HepG2 (cell line): ENCODE data around the gene ARL2. TPM values are rescaled to one million over a fixed set of nuclear protein-coding genes. Genes with fewer than 3 reads are reported as not detected.
A peak's percentile ranks its signal among the peaks of the same experiment; 100 is the strongest.

Source experiments
- ATAC-seq: fragments of 200-7000 bp; cut with Tn5 transposase; 3 replicates; pipeline ENCODE4 v1.9.1; 2020; ENCODE audit warnings: mild to moderate bottlenecking, moderate library complexity
- BruUV-seq: library from RNA; stranded (reverse); fragments of 400-500 nt; replicated peaks from 2 replicates; lab custom pipeline; 2021; lab: Mats Ljungman, UMichigan
- CTCF ChIA-PET: fragments of 300-600 bp; formaldehyde crosslinking; extraction: SDS; loops from one replicate; lab custom pipeline; 2021; ENCODE audit warnings: low total read pairs, inconsistent platforms, low intra/inter-chr PET ratio; lab: Yijun Ruan, JAX
- POLR2A ChIA-PET: fragments of 350-600 bp; sonication (Branson Sonifier 250); formaldehyde crosslinking; loops from one replicate; lab custom pipeline; 2020; ENCODE audit warnings: antibody characterized with exemption, inconsistent platforms; lab: Yijun Ruan, JAX
- DNase-seq: peaks from one replicate; pipeline ENCODE4 v3.0.0-alpha.2; 2015; ENCODE audit warnings: low spot score
- FAIRE-seq: peaks from 3 replicates; lab custom pipeline; 2011; peaks lifted over from hg19 to GRCh38; lab: Jason Lieb, UNC
- H2AFZ ChIP-seq: one replicate; pipeline ENCODE4 v1.6.1; 2011; ENCODE audit warnings: low read length, inconsistent platforms
- H3K27ac ChIP-seq: fragments of 300-600 bp; 3 replicates; pipeline ENCODE4 v1.8.0; 2011; ENCODE audit warnings: mixed run types, mild to moderate bottlenecking, mixed read lengths, low read length, inconsistent platforms; ENCODE audit not compliant: insufficient read depth; ENCODE audit errors: extremely low read length
- H3K27me3 ChIP-seq, 2 experiments: fragments of 200-600 bp in 1 of 2; 2 replicates in 1 of 2; 3 replicates in 1 of 2; pipeline versions ENCODE4 v1.6.0 to v1.8.0; 2011; ENCODE audit warnings: low read length in 2 of 2, mild to moderate bottlenecking in 2 of 2, moderate library complexity in 2 of 2, inconsistent platforms in 1 of 2; ENCODE audit not compliant: insufficient read depth in 2 of 2, control insufficient read depth in 1 of 2
- H3K36me3 ChIP-seq, 2 experiments: fragments of 200-600 bp in 1 of 2; replicated peaks in 1 of 2; 2 replicates in 1 of 2; 3 replicates in 1 of 2; pipeline versions ENCODE4 v1.5.1 to v1.8.0; 2011; ENCODE audit warnings: low read length in 2 of 2, inconsistent platforms in 1 of 2; ENCODE audit not compliant: insufficient read depth in 2 of 2, control insufficient read depth in 1 of 2
- H3K4me1 ChIP-seq: 2 replicates; pipeline ENCODE4 v1.5.1; 2012; ENCODE audit warnings: low read length, inconsistent platforms; ENCODE audit not compliant: insufficient read depth
- H3K4me2 ChIP-seq: 2 replicates; pipeline ENCODE4 v1.6.0; 2011; ENCODE audit warnings: low read depth, low read length, inconsistent platforms
- H3K4me3 ChIP-seq, 3 experiments: fragments of 200-600 bp in 1 of 3; sonication (generic), shearing (Covaris generic) in 1 of 3; replicated peaks in 1 of 3; 2 replicates each; pipeline ENCODE4 v1.5.1; 2011 to 2016; ENCODE audit warnings: low read length in 3 of 3, inconsistent platforms in 2 of 3, low read depth in 2 of 3, mild to moderate bottlenecking in 2 of 3, control low read depth in 1 of 3, mixed read lengths in 1 of 3; ENCODE audit not compliant: insufficient read depth in 1 of 3
- H3K79me2 ChIP-seq: one replicate; pipeline ENCODE4 v1.6.1; 2011; ENCODE audit warnings: low read length, inconsistent platforms; ENCODE audit not compliant: insufficient read depth
- H3K9ac ChIP-seq: 2 replicates; pipeline ENCODE4 v1.6.0; 2011; ENCODE audit warnings: mild to moderate bottlenecking, low read depth, low read length, inconsistent platforms; ENCODE audit not compliant: insufficient read depth
- H3K9me3 ChIP-seq: 2 replicates; pipeline ENCODE4 v1.5.1; 2012; ENCODE audit warnings: mild to moderate bottlenecking, low read length
- H4K20me1 ChIP-seq: 2 replicates; pipeline ENCODE4 v1.6.0; 2011; ENCODE audit warnings: inconsistent platforms, mild to moderate bottlenecking, low read length, moderate library complexity; ENCODE audit not compliant: insufficient read depth
- CTCF ChIP-seq: sonication (generic); formaldehyde crosslinking; IDR thresholded peaks from 2 replicates; pipeline ENCODE4 v1.5.0; 2020; ENCODE audit warnings: mild to moderate bottlenecking, missing genetic modification reagents, moderate library complexity
- IKZF5 ChIP-seq: IDR thresholded peaks from 2 replicates; pipeline ENCODE4 v1.6.1; 2018; ENCODE audit warnings: missing genetic modification reagents, mild to moderate bottlenecking, missing compliant biosample characterization
- SOX6 ChIP-seq, 2 experiments: fragments of 450-650 bp in 1 of 2; sonication (generic) in 1 of 2; formaldehyde crosslinking in 1 of 2; IDR thresholded peaks; 2 replicates each; pipeline versions ENCODE4 v1.4.0 to v1.6.1; 2017 to 2020; ENCODE audit warnings: antibody characterized with exemption in 1 of 2, mild to moderate bottlenecking in 1 of 2, missing genetic modification reagents in 1 of 2
- ZFP62 ChIP-seq: sonication (generic); formaldehyde crosslinking; IDR thresholded peaks from 2 replicates; pipeline ENCODE4 v1.4.0; 2020; ENCODE audit warnings: missing genetic modification reagents
- ZNF570 ChIP-seq: sonication (generic); formaldehyde crosslinking; IDR thresholded peaks from 2 replicates; pipeline ENCODE4 v1.4.0; 2020; ENCODE audit warnings: mild to moderate bottlenecking, missing genetic modification reagents, borderline replicate concordance
- WGBS: methylation state at CpG from one replicate; pipeline ENCODE4 v1.1.6; 2017; ENCODE audit warnings: low lambda C conversion rate; 5-methylcytosine and 5-hydroxymethylcytosine counted together
- in situ Hi-C: cut with HindIII; loops from 2 replicates; pipeline ENCODE4 v1.10.0; 2017; ENCODE audit warnings: low pct_unique_long_range_greater_than_20kb; ENCODE audit not compliant: extremely low pct_ligation_motif_present
- intact Hi-C: fragments of 100-400 bp; cut with micrococcal nuclease; formaldehyde crosslinking; loops from one replicate; pipeline ENCODE4 v1.10.0; 2022; ENCODE audit not compliant: unreplicated experiment
- polyA plus RNA-seq, 8 experiments: library from polyadenylated mRNA; depleted of rRNA in 3 of 8; stranded (reverse) in 7 of 8; unstranded in 1 of 8; fragments of >200 nt; fragmentation: Illumina TruSeq in 4 of 8; extraction: Trizol in 4 of 8; gene quantifications; 2 replicates each; pipeline versions ENCODE4 v1.2.1 to v1.2.3, GENCODE V29; 2011 to 2016; ENCODE audit warnings: low read depth in 4 of 8, missing spikeins in 1 of 8, mixed read lengths in 1 of 8; ENCODE audit not compliant: insufficient read depth in 1 of 8
- total RNA-seq, 5 experiments: library from RNA; depleted of rRNA; stranded (reverse); fragments of >200 nt; fragmentation: Illumina TruSeq; extraction: Trizol; gene quantifications; 2 replicates each; pipeline ENCODE4 v1.2.3, GENCODE V29; 2016; ENCODE audit warnings: low read depth in 1 of 5

Gene ARL2
- total and polyA plus RNA-seq, 2 of the 13 experiments (the other 11 are each of a cell fraction or from before 2014, with no cell fraction given), result 82.9 to 84.4 TPM

GRCh38 chr11:65032216-65032615, 18.3 kb downstream of the ARL2 start:
- H3K27me3 ChIP-seq, result no peaks in the 10 kb centered on the region; a peak in 1 of 5 replicates
- CTCF ChIA-PET, result no interaction called here
- no peaks in the 10 kb centered on the region for H3K9me3 ChIP-seq
- WGBS, result 100% methylated on average over 9 of the region's 13 CpGs
- no peak overlapping the region for H2AFZ ChIP-seq
- DNase-seq, result no peak
- BruUV-seq, result no TSS peak
- in situ Hi-C loops, result no loop called here
- H3K27ac ChIP-seq, result no peak overlapping the region
- H3K4me3 ChIP-seq, result no peak overlapping the region
- H4K20me1 ChIP-seq, result no peaks in the 10 kb centered on the region
- H3K4me2 ChIP-seq, result no peak overlapping the region
- 0 out of 2 replicates have a peak, but pooled peaks have one; percentile 15 for TF ChIP-seq CTCF (CRISPR knock-in tag)
- TF ChIP-seq ZNF570 (CRISPR knock-in tag), result no peak
- no peak for TF ChIP-seq IKZF5 (CRISPR knock-in tag)
- no peak for TF ChIP-seq SOX6 (IDR thresholded peaks at IDR 0.05)
- no peak for TF ChIP-seq SOX6 (CRISPR knock-in tag; IDR thresholded peaks at IDR 0.05)
- no peak for TF ChIP-seq ZFP62 (CRISPR knock-in tag)
- TF ChIP-seq, all 625 proteins: peak for 1
- FAIRE-seq, result no peak
- Histone ChIP-seq H3K9ac (no peak overlapping the region), H3K36me3 (peaks cover 13 to 35% of the 10 kb centered on the region in 2 experiments), H3K4me1 (peaks cover 10% of the 10 kb centered on the region; the same call in 1 of the 2 replicates), H3K79me2 (no peaks in the 10 kb centered on the region)
- no peak for ATAC-seq
- intact Hi-C loops, result no loop called here
- POLR2A ChIA-PET, result interaction anchor here (2.0 kb wide), 1 partner anchor 8 kb away, joined by 7 read pairs; the partner anchor contains the start of gene SAC3D1
